Astrocyte of the spinal cord (primary cell): Measurements from ENCODE around the gene REEP5.
"Not testable (repeated sequence)": the region's sequence is repeated elsewhere in the genome, so short reads cannot be mapped to it uniquely, and the experiment has no call there.

Source experiments
- DNase-seq: peaks from one replicate; pipeline ENCODE4 v3.0.0; 2011; ENCODE audit warnings: low read depth, low spot score
- H3K4me3 ChIP-seq: 2 replicates; pipeline ENCODE4 v1.5.1; 2011; ENCODE audit warnings: low read depth, mild to moderate bottlenecking, low read length, moderate library complexity
- in situ Hi-C: cut with HindIII; loops from 2 replicates; pipeline ENCODE4 v1.10.0; 2017; ENCODE audit warnings: low sequenced_read_pairs
- TF ChIP-seq, protein P1 (sequence below): IDR thresholded peaks from 2 replicates; pipeline ENCODE4 v1.5.1; 2012; ENCODE audit warnings: low read depth, mild to moderate bottlenecking, low read length, inconsistent platforms

The REEP5 gene

DNA sequence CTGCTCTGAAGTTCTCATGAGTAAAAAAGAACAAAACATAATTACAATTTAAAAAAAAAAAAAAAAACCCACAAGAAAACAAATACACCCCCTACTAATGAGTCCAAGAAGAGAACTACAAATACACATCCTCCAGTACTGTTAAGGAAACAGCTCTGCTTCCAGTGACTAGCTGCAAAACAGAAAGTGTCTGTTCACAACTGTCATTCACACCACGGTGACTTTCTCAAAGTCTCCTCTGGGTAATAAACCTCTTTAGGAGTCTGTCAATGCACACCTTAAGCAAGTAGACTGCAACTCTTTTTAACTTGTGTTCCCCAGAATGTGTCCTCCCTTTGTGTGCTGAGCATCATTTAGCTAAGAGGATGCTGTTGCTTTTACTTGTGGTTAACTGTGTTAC, 6.2 kb downstream of the REEP5 start:
- no peak for DNase-seq
- no peak overlapping the region for H3K4me3 ChIP-seq
- TF ChIP-seq, protein P1, sequence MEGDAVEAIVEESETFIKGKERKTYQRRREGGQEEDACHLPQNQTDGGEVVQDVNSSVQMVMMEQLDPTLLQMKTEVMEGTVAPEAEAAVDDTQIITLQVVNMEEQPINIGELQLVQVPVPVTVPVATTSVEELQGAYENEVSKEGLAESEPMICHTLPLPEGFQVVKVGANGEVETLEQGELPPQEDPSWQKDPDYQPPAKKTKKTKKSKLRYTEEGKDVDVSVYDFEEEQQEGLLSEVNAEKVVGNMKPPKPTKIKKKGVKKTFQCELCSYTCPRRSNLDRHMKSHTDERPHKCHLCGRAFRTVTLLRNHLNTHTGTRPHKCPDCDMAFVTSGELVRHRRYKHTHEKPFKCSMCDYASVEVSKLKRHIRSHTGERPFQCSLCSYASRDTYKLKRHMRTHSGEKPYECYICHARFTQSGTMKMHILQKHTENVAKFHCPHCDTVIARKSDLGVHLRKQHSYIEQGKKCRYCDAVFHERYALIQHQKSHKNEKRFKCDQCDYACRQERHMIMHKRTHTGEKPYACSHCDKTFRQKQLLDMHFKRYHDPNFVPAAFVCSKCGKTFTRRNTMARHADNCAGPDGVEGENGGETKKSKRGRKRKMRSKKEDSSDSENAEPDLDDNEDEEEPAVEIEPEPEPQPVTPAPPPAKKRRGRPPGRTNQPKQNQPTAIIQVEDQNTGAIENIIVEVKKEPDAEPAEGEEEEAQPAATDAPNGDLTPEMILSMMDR = no peak
- in situ Hi-C loops = no loop called here

DNA sequence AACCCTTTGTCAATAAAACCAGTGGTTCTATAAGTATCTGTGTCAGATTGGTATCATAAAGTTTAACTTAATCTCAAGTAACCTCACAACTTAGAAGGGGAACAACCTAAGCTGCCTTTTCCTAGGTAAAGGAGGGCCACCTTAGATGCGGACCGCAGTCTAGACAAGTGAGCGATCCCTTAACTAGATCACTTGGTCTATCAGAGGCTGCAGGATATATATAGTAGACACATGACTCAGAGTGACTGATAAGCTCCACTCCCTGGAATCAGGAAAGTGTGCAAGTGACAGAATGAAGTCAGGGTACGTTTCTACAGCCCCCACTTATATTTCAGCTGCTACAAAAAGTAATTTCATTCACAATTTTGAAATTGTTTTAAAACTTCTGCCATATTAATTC, 7.4 kb downstream of the REEP5 start:
- H3K4me3 ChIP-seq = no peak overlapping the region
- TF ChIP-seq, protein P1 = no peak
- in situ Hi-C loops = no loop called here
- DNase-seq = no peak

DNA sequence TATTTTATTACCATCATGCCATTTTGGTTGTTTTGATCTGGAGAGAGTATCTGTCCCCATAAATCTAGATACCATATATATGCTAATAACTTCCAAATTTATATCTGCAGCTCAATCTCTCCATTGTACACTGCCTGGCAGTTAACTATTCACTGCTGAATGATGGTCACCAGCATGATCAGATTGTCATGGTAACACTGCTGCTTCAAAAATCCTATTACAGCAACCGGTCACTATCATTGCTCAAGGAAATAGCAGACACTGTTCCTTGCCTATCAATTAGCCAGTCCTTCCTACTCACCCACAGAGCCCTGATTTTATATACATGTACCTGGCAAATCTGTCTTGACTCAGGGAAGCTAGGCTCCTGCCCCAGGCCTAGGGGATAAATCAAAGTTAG, 11.5 kb downstream of the REEP5 start:
- in situ Hi-C loops = no loop called here
- no peak for DNase-seq
- TF ChIP-seq, protein P1 = no peak
- H3K4me3 ChIP-seq = no peak overlapping the region

DNA sequence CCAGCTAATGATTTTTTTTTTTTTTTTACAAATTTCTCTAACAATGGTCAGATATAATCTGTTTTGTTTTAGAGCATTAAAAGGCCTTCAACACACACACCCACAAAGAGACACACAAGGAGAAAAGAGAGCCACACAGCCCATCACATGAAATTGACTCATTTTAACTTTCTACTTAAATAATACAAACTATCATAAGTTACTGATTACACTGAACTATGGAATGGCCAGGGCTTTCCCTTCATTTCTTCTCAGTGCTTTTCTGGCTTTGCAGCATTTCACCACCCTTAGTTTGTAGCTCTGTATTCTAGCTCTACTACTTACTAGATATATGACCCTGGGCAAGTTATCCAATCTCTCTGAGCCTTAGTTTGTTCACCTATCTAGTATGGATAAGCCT, 13.2 kb downstream of the REEP5 start:
- H3K4me3 ChIP-seq = no peak overlapping the region
- TF ChIP-seq, protein P1 = no peak
- in situ Hi-C loops = no loop called here
- DNase-seq = no peak

DNA sequence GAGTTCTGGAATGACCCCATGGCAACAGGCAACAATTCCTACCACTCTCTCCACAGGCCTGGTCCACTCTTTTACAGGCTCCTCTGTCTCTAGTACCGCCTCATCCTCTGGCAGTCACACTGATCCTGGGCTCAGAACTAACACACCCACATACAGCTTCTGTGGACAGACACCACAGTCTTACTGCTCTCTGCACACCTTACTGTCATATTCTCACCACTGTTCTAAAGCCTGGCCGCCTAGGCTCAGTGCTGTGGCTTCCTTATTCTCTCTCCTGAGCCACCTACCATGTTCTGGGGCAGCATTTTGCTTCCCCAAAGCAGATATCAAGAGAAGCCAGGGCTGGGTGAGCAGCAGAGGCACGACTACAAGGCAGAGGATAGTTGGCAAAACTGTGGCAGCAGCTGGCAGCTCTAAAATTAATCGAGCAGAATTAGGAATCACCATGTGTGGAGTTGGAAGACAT, 14.8 kb downstream of the REEP5 start:
- in situ Hi-C loops = no loop called here
- no peak overlapping the region for H3K4me3 ChIP-seq
- DNase-seq = no peak
- TF ChIP-seq, protein P1 = no peak

DNA sequence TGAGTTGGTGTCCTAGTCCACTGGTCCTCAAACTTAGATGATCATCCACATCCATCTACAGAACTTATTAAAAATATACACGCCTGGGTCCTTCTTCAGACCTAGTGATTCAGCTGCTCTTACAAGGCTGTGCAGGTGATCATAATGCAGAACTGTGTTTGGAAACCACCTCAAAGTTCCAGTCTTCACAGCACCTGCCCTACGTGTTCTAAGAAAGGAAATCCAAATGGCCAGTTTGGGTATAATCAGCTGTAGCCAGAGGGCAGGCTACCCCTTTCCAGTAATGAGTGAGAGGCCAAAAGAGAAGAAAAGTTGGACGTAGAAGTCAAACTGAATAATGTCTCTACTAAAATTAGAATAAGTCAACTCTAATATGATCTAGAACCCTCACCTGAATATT, 15.4 kb downstream of the REEP5 start:
- H3K4me3 ChIP-seq = no peak overlapping the region
- TF ChIP-seq, protein P1 = no peak
- DNase-seq = no peak
- in situ Hi-C loops = no loop called here

DNA sequence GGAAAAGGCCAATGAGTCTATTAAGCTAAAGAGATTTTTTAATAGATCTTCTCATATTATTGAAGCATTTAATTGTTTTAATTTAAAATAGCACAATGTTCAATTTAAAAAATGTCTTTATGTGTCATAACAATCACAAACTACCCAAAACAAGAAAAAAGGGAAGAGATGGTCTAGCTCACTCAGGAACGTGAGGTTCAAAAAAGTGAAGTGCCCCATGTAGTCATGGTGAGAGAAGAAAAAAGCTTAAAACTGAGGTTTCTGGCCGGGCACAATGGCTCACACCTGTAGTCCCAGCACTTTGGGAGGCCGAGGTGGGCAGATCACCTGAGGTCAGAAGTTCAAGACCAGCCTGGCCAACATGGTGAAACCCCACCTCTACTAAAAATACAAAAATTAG, 17.0 kb downstream of the REEP5 start:
- in situ Hi-C loops, DNase-seq, H3K4me3 ChIP-seq: not testable (repeated sequence)
